Astrocyte (in vitro differentiated cells and primary cell): ENCODE data around the gene ERBB2. TPM values are rescaled to one million over a fixed set of nuclear protein-coding genes. Genes with fewer than 3 reads are reported as not detected.

Experiments
- DNase-seq: peaks from one replicate; pipeline ENCODE4 v3.0.0-alpha.2; 2010; ENCODE audit warnings: low read depth
- FAIRE-seq: peaks from 2 replicates; lab custom pipeline; 2011; peaks lifted over from hg19 to GRCh38; lab: Jason Lieb, UNC
- H2AFZ ChIP-seq: 2 replicates; pipeline ENCODE4 v1.6.0; 2012; ENCODE audit warnings: low read depth, low read length, inconsistent platforms
- H3K27ac ChIP-seq: 2 replicates; pipeline ENCODE4 v1.5.1; 2011; ENCODE audit warnings: low read depth, low read length, inconsistent platforms
- H3K27me3 ChIP-seq: 2 replicates; pipeline ENCODE4 v1.6.0; 2011; ENCODE audit warnings: low read length, inconsistent platforms; ENCODE audit not compliant: insufficient read depth
- H3K36me3 ChIP-seq: 2 replicates; pipeline ENCODE4 v1.5.1; 2011; ENCODE audit warnings: low read length, inconsistent platforms; ENCODE audit not compliant: insufficient read depth
- H3K4me1 ChIP-seq: 2 replicates; pipeline ENCODE4 v1.5.1; 2011; ENCODE audit warnings: low read length, inconsistent platforms; ENCODE audit not compliant: insufficient read depth
- H3K4me2 ChIP-seq: 2 replicates; pipeline ENCODE4 v1.6.0; 2012; ENCODE audit warnings: low read length, inconsistent platforms
- H3K4me3 ChIP-seq: 2 replicates; pipeline ENCODE4 v1.5.1; 2011; ENCODE audit warnings: low read depth, mild to moderate bottlenecking, low read length, inconsistent platforms; ENCODE audit not compliant: insufficient read depth
- H3K79me2 ChIP-seq: 2 replicates; pipeline ENCODE4 v1.6.0; 2012; ENCODE audit warnings: mild to moderate bottlenecking, low read length, inconsistent platforms; ENCODE audit not compliant: insufficient read depth
- H3K9ac ChIP-seq: 2 replicates; pipeline ENCODE4 v1.6.0; 2012; ENCODE audit warnings: mild to moderate bottlenecking, low read length, inconsistent platforms
- H3K9me3 ChIP-seq: 2 replicates; pipeline ENCODE4 v1.5.1; 2012; ENCODE audit warnings: low read depth, mild to moderate bottlenecking, low read length, inconsistent platforms; ENCODE audit not compliant: insufficient read depth
- H4K20me1 ChIP-seq: 2 replicates; pipeline ENCODE4 v1.6.0; 2012; ENCODE audit warnings: low read length, inconsistent platforms; ENCODE audit not compliant: insufficient read depth
- H3K27ac Mint-ChIP-seq: one replicate; pipeline ENCODE4 v1.8.0; 2021; ENCODE audit warnings: mild to moderate bottlenecking, mixed read lengths; ENCODE audit not compliant: unreplicated experiment
- H3K27me3 Mint-ChIP-seq: one replicate; pipeline ENCODE4 v1.8.0; 2021; ENCODE audit warnings: low read depth, mixed read lengths; ENCODE audit not compliant: unreplicated experiment
- H3K36me3 Mint-ChIP-seq: one replicate; pipeline ENCODE4 v1.8.0; 2021; ENCODE audit warnings: low read depth, mixed read lengths; ENCODE audit not compliant: unreplicated experiment
- H3K4me1 Mint-ChIP-seq: one replicate; pipeline ENCODE4 v1.8.0; 2021; ENCODE audit warnings: low read depth, mixed read lengths; ENCODE audit not compliant: unreplicated experiment
- H3K4me3 Mint-ChIP-seq: one replicate; pipeline ENCODE4 v1.8.0; 2021; ENCODE audit warnings: mild to moderate bottlenecking, moderate library complexity, mixed read lengths; ENCODE audit not compliant: unreplicated experiment
- H3K9me3 Mint-ChIP-seq: one replicate; pipeline ENCODE4 v1.8.0; 2021; ENCODE audit warnings: mild to moderate bottlenecking, mixed read lengths; ENCODE audit not compliant: unreplicated experiment
- CTCF ChIP-seq: IDR thresholded peaks from 2 replicates; pipeline ENCODE4 v1.5.1; 2011; ENCODE audit warnings: low read depth, mild to moderate bottlenecking, inconsistent platforms, low read length, moderate library complexity; ENCODE audit not compliant: insufficient read depth
- EZH2 ChIP-seq: IDR thresholded peaks from 2 replicates; pipeline ENCODE4 v1.6.1; 2012; ENCODE audit warnings: mild to moderate bottlenecking, low read length, inconsistent platforms; ENCODE audit not compliant: insufficient read depth
- total RNA-seq: library from RNA; stranded (reverse); gene quantifications from 2 replicates; pipeline ENCODE4 v1.2.1, GENCODE V29; 2021

Gene ERBB2
- total RNA-seq, 1 donor from 2014 or later = 64.0 TPM

- peak overlapping the region; percentile 95 for H3K4me2 ChIP-seq
- peaks cover 2% of the 10 kb centered on the region for H3K36me3 Mint-ChIP-seq
- no peak for FAIRE-seq
- H3K9ac ChIP-seq = peak overlapping the region; percentile 84
- peak overlapping the region; percentile 88 for H3K27ac Mint-ChIP-seq
- no peaks in the 10 kb centered on the region for H3K36me3 ChIP-seq
- peaks cover 8% of the 10 kb centered on the region for H3K4me1 Mint-ChIP-seq
- no peaks in the 10 kb centered on the region for H4K20me1 ChIP-seq
- no peak for DNase-seq
- H3K79me2 ChIP-seq = no peaks in the 10 kb centered on the region
- no peaks in the 10 kb centered on the region for H3K9me3 Mint-ChIP-seq
- H3K27me3 Mint-ChIP-seq = no peaks in the 10 kb centered on the region
- peak overlapping the region; percentile 89 for H2AFZ ChIP-seq
- peaks cover 8% of the 10 kb centered on the region for H3K4me1 ChIP-seq
- TF ChIP-seq CTCF (no peak), EZH2 (no peak)
- peak overlapping the region; percentile 91 for H3K4me3 ChIP-seq
- H3K27me3 ChIP-seq = no peaks in the 10 kb centered on the region
- H3K9me3 ChIP-seq = no peaks in the 10 kb centered on the region
- no peak overlapping the region for H3K27ac ChIP-seq
- peak overlapping the region; percentile 92 for H3K4me3 Mint-ChIP-seq
These were observed 10.9 kb upstream of the ERBB2 start for GRCh38 chr17:39688945-39689344.

- H2AFZ ChIP-seq = no peak overlapping the region
- H3K9me3 ChIP-seq = no peaks in the 10 kb centered on the region
- no peak overlapping the region for H3K4me3 Mint-ChIP-seq
- no peaks in the 10 kb centered on the region for H3K9me3 Mint-ChIP-seq
- no peak overlapping the region for H3K9ac ChIP-seq
- peaks cover 9% of the 10 kb centered on the region for H3K4me1 Mint-ChIP-seq
- H3K27me3 ChIP-seq = no peaks in the 10 kb centered on the region
- no peak overlapping the region for H3K4me3 ChIP-seq
- no peaks in the 10 kb centered on the region for H4K20me1 ChIP-seq
- FAIRE-seq = no peak
- DNase-seq = no peak
- TF ChIP-seq CTCF (no peak), EZH2 (no peak)
- peaks cover 2% of the 10 kb centered on the region for H3K79me2 ChIP-seq
- no peak overlapping the region for H3K27ac ChIP-seq
- no peaks in the 10 kb centered on the region for H3K4me1 ChIP-seq
- H3K4me2 ChIP-seq = no peak overlapping the region
- H3K36me3 Mint-ChIP-seq = no peaks in the 10 kb centered on the region
- H3K27ac Mint-ChIP-seq = peak overlapping the region; percentile 79
- H3K36me3 ChIP-seq = no peaks in the 10 kb centered on the region
- no peaks in the 10 kb centered on the region for H3K27me3 Mint-ChIP-seq
These were observed 5.3 kb upstream of the ERBB2 start for GRCh38 chr17:39694593-39694992.

GRCh38 chr17:39695089-39695474 lies 4.8 kb upstream of the ERBB2 start:
- H2AFZ ChIP-seq = no peak overlapping the region
- H3K9ac ChIP-seq = no peak overlapping the region
- H3K27ac ChIP-seq = no peak overlapping the region
- H3K36me3 ChIP-seq = no peaks in the 10 kb centered on the region
- no peak overlapping the region for H3K4me3 ChIP-seq
- Mint-ChIP-seq H3K9me3 (no peaks in the 10 kb centered on the region), H3K27ac (peak overlapping the region; percentile 79), H3K4me3 (peak overlapping the region; percentile 72), H3K36me3 (no peaks in the 10 kb centered on the region), H3K27me3 (no peaks in the 10 kb centered on the region), H3K4me1 (peaks cover 9% of the 10 kb centered on the region)
- no peaks in the 10 kb centered on the region for H3K27me3 ChIP-seq
- no peak overlapping the region for H3K4me2 ChIP-seq
- DNase-seq (no peak), FAIRE-seq (no peak)
- no peaks in the 10 kb centered on the region for H4K20me1 ChIP-seq
- H3K79me2 ChIP-seq = peaks cover 4% of the 10 kb centered on the region
- TF ChIP-seq EZH2 (no peak), CTCF (no peak)
- H3K9me3 ChIP-seq = no peaks in the 10 kb centered on the region
- H3K4me1 ChIP-seq = no peaks in the 10 kb centered on the region
